Caco-2 (cell line): ENCODE measurements around the gene VSX1. TPM values are rescaled to one million over a fixed set of nuclear protein-coding genes. Genes with fewer than 3 reads are reported as not detected.

Source experiments
- BruUV-seq: library from RNA; stranded (reverse); fragments of 400-500 nt; replicated peaks from 2 replicates; lab custom pipeline; 2021; lab: Mats Ljungman, UMichigan
- CTCF ChIA-PET: fragments of 300-600 bp; sonication (Branson Sonifier 250); formaldehyde crosslinking; loops from one replicate; lab custom pipeline; 2022; ENCODE audit warnings: antibody characterized with exemption; lab: Charles Lee
- POLR2A ChIA-PET: fragments of 300-600 bp; sonication (Branson Sonifier 250); formaldehyde crosslinking; loops from one replicate; lab custom pipeline; 2022; ENCODE audit warnings: antibody characterized with exemption; lab: Charles Lee
- DNase-seq, 2 experiments: peaks; one replicate each; pipeline versions ENCODE4 v3.0.0 to v3.0.0-alpha.2; 2020 to 2022
- H3K27me3 ChIP-seq: replicated peaks from 2 replicates; pipeline ENCODE4 v1.6.0; 2011; ENCODE audit warnings: low read length; ENCODE audit not compliant: control insufficient read depth, insufficient read depth
- H3K36me3 ChIP-seq: 2 replicates; pipeline ENCODE4 v1.5.1; 2011; ENCODE audit warnings: low read length; ENCODE audit not compliant: control insufficient read depth, insufficient read depth
- H3K4me1 ChIP-seq: fragments of 250-450 bp; sonication (Bioruptor Pico); 2 replicates; pipeline ENCODE4 v1.5.1; 2020; ENCODE audit warnings: mild to moderate bottlenecking
- H3K4me3 ChIP-seq: 2 replicates; pipeline ENCODE4 v1.5.1; 2011; ENCODE audit warnings: low read depth, mild to moderate bottlenecking, control low read depth, low read length
- H3K9me3 ChIP-seq: fragments of 250-450 bp; sonication (Bioruptor Pico); 2 replicates; pipeline ENCODE4 v1.5.1; 2020; ENCODE audit warnings: mild to moderate bottlenecking, moderate library complexity
- H3K27ac Mint-ChIP-seq: one replicate; pipeline ENCODE4 v1.8.0; 2022; ENCODE audit warnings: mixed read lengths; ENCODE audit not compliant: unreplicated experiment
- H3K27me3 Mint-ChIP-seq: one replicate; pipeline ENCODE4 v1.8.0; 2022; ENCODE audit warnings: mixed read lengths; ENCODE audit not compliant: insufficient read depth, unreplicated experiment
- H3K36me3 Mint-ChIP-seq: one replicate; pipeline ENCODE4 v1.8.0; 2022; ENCODE audit warnings: mild to moderate bottlenecking, mixed read lengths; ENCODE audit not compliant: insufficient read depth, unreplicated experiment
- H3K4me1 Mint-ChIP-seq: one replicate; pipeline ENCODE4 v1.8.0; 2022; ENCODE audit warnings: low read depth, mixed read lengths; ENCODE audit not compliant: unreplicated experiment
- H3K4me3 Mint-ChIP-seq: one replicate; pipeline ENCODE4 v1.8.0; 2022; ENCODE audit warnings: mild to moderate bottlenecking, moderate library complexity, mixed read lengths; ENCODE audit not compliant: unreplicated experiment
- H3K9me3 Mint-ChIP-seq: one replicate; pipeline ENCODE4 v1.8.0; 2022; ENCODE audit warnings: mixed read lengths; ENCODE audit not compliant: unreplicated experiment
- CTCF ChIP-seq, 2 experiments: fragments of 200-600 bp in 1 of 2; IDR thresholded peaks; 1 replicate in 1 of 2; 2 replicates in 1 of 2; pipeline versions ENCODE4 v1.5.1 to v1.8.0; 2011 to 2022; ENCODE audit warnings: antibody characterized with exemption in 1 of 2, control low read depth in 1 of 2, inconsistent platforms in 1 of 2, low read depth in 1 of 2, low read length in 1 of 2, mild to moderate bottlenecking in 1 of 2, moderate library complexity in 1 of 2; ENCODE audit not compliant: insufficient read depth in 1 of 2, severe bottlenecking in 1 of 2, unreplicated experiment in 1 of 2
- intact Hi-C: fragments of 100-400 bp; cut with micrococcal nuclease; formaldehyde crosslinking; loops from one replicate; pipeline ENCODE4 v1.10.0; 2022; ENCODE audit not compliant: unreplicated experiment
- total RNA-seq: library from RNA; stranded (reverse); gene quantifications from 2 replicates; pipeline ENCODE4 v1.2.3, GENCODE V29; 2022

VSX1 gene
- total RNA-seq, 1 experiment from 2014 or later = not detected

GRCh38 chr20:25040438-25040831 lies 41.5 kb downstream of the VSX1 start:
- CTCF ChIA-PET = no interaction called here
- no peaks in the 10 kb centered on the region for H3K9me3 Mint-ChIP-seq

GRCh38 chr20:25039697-25040437 lies 42.1 kb downstream of the VSX1 start:
- no peak overlapping the region for H3K27ac Mint-ChIP-seq
- no peaks in the 10 kb centered on the region for H3K27me3 ChIP-seq
- H3K27me3 Mint-ChIP-seq = no peaks in the 10 kb centered on the region
- no peak for TF ChIP-seq CTCF (IDR thresholded peaks at IDR 0.05; ENCODE audit: insufficient read depth in 1 of 2, low read depth in 1 of 2, low read length in 1 of 2, severe bottlenecking in 1 of 2, unreplicated experiment in 1 of 2)
- intact Hi-C loops = no loop called here
- POLR2A ChIA-PET = no interaction called here
- H3K4me1 ChIP-seq = no peaks in the 10 kb centered on the region
- H3K36me3 ChIP-seq = peaks cover 3% of the 10 kb centered on the region
- no peaks in the 10 kb centered on the region for H3K9me3 Mint-ChIP-seq
- DNase-seq = no peak
- CTCF ChIA-PET = interaction anchor here (1.6 kb wide), 1 partner anchor 207 kb away, joined by 3 read pairs; no protein-coding TSS in a partner anchor
- H3K9me3 ChIP-seq = no peaks in the 10 kb centered on the region
- no peak overlapping the region for H3K4me3 ChIP-seq
- H3K36me3 Mint-ChIP-seq = peaks cover 32% of the 10 kb centered on the region
- no TSS peak for BruUV-seq
- no peaks in the 10 kb centered on the region for H3K4me1 Mint-ChIP-seq
- no peak overlapping the region for H3K4me3 Mint-ChIP-seq

More at GRCh38 chr20:25040438-25040831, 41.5 kb downstream of the VSX1 start:
- Histone ChIP-seq H3K4me3 (no peak overlapping the region), H3K27me3 (no peaks in the 10 kb centered on the region), H3K36me3 (peaks cover 3% of the 10 kb centered on the region), H3K4me1 (no peaks in the 10 kb centered on the region), H3K9me3 (no peaks in the 10 kb centered on the region)
- POLR2A ChIA-PET = no interaction called here
- no peak overlapping the region for H3K4me3 Mint-ChIP-seq
- H3K36me3 Mint-ChIP-seq = peaks cover 36% of the 10 kb centered on the region
- DNase-seq = no peak
- no peaks in the 10 kb centered on the region for H3K27me3 Mint-ChIP-seq
- no peak for TF ChIP-seq CTCF (IDR thresholded peaks at IDR 0.05; ENCODE audit: insufficient read depth in 1 of 2, low read depth in 1 of 2, low read length in 1 of 2, severe bottlenecking in 1 of 2, unreplicated experiment in 1 of 2)
- intact Hi-C loops = no loop called here
- no peak overlapping the region for H3K27ac Mint-ChIP-seq
- BruUV-seq = no TSS peak
- H3K4me1 Mint-ChIP-seq = no peaks in the 10 kb centered on the region

GRCh38 chr20:25038591-25039015 lies 43.3 kb downstream of the VSX1 start:
- H3K4me3 ChIP-seq = no peak overlapping the region
- BruUV-seq = no TSS peak
- peaks cover 32% of the 10 kb centered on the region for H3K36me3 Mint-ChIP-seq
- no peaks in the 10 kb centered on the region for H3K27me3 Mint-ChIP-seq
- peaks cover 1% of the 10 kb centered on the region for H3K4me1 Mint-ChIP-seq
- ChIA-PET POLR2A (no interaction called here), CTCF (interaction anchor here (1.6 kb wide), 1 partner anchor 208 kb away, joined by 3 read pairs; no protein-coding TSS in a partner anchor)
- no peak for TF ChIP-seq CTCF (IDR thresholded peaks at IDR 0.05; ENCODE audit: insufficient read depth in 1 of 2, low read depth in 1 of 2, low read length in 1 of 2, severe bottlenecking in 1 of 2, unreplicated experiment in 1 of 2)
- no peaks in the 10 kb centered on the region for H3K9me3 ChIP-seq
- H3K4me1 ChIP-seq = no peaks in the 10 kb centered on the region
- H3K27ac Mint-ChIP-seq = no peak overlapping the region
- H3K4me3 Mint-ChIP-seq = no peak overlapping the region
- H3K27me3 ChIP-seq = no peaks in the 10 kb centered on the region
- DNase-seq = no peak
- intact Hi-C loops = no loop called here
- no peaks in the 10 kb centered on the region for H3K9me3 Mint-ChIP-seq
- H3K36me3 ChIP-seq = peaks cover 3% of the 10 kb centered on the region
